Endothelial cell of umbilical vein (primary cell): ENCODE measurements around the gene PGS1. TPM values are rescaled to one million over a fixed set of nuclear protein-coding genes. Genes with fewer than 3 reads are reported as not detected.

Source experiments
- BruUV-seq: library from RNA; stranded (reverse); fragments of 400-500 nt; replicated peaks from 2 replicates; lab custom pipeline; 2021; lab: Mats Ljungman, UMichigan
- CTCF ChIA-PET: fragments of 300-600, 350-600 bp; sonication (Branson Sonifier 250); formaldehyde crosslinking; loops from one replicate; lab custom pipeline; 2021; ENCODE audit warnings: antibody characterized with exemption, inconsistent platforms; lab: Charles Lee
- POLR2A ChIA-PET: fragments of 300-600, 350-600 bp; sonication (Branson Sonifier 250); formaldehyde crosslinking; loops from one replicate; lab custom pipeline; 2021; ENCODE audit warnings: antibody characterized with exemption, inconsistent platforms; lab: Charles Lee
- DNase-seq: peaks from one replicate; pipeline ENCODE4 v3.0.0-alpha.2; 2011; ENCODE audit warnings: low read depth, low spot score
- FAIRE-seq: peaks from 2 replicates; lab custom pipeline; 2011; peaks lifted over from hg19 to GRCh38; lab: Jason Lieb, UNC
- H2AFZ ChIP-seq: 2 replicates; pipeline ENCODE4 v1.6.0; 2012; ENCODE audit warnings: low read depth, low read length, control low read depth, inconsistent platforms
- H3K27ac ChIP-seq: 2 replicates; pipeline ENCODE4 v1.5.1; 2011; ENCODE audit warnings: low read depth, mild to moderate bottlenecking, control low read depth, low read length, moderate library complexity; ENCODE audit not compliant: insufficient read depth
- H3K27me3 ChIP-seq, 2 experiments: 2 replicates each; pipeline versions ENCODE4 v1.6.0 to v1.6.1; 2011; ENCODE audit warnings: low read length in 2 of 2, mixed read lengths in 1 of 2; ENCODE audit not compliant: control insufficient read depth in 2 of 2, insufficient read depth in 2 of 2
- H3K36me3 ChIP-seq, 2 experiments: 2 replicates in 1 of 2; 3 replicates in 1 of 2; pipeline ENCODE4 v1.5.1; 2011; ENCODE audit warnings: low read length in 2 of 2, mild to moderate bottlenecking in 1 of 2, moderate library complexity in 1 of 2; ENCODE audit not compliant: control insufficient read depth in 2 of 2, insufficient read depth in 2 of 2; ENCODE audit errors: extremely low read depth in 1 of 2
- H3K4me1 ChIP-seq: 3 replicates; pipeline ENCODE4 v1.5.1; 2011; ENCODE audit warnings: mild to moderate bottlenecking, low read length; ENCODE audit not compliant: control insufficient read depth, insufficient read depth; ENCODE audit errors: extremely low read depth
- H3K4me2 ChIP-seq: 2 replicates; pipeline ENCODE4 v1.6.1; 2011; ENCODE audit warnings: low read length, control low read depth, mixed read lengths; ENCODE audit not compliant: insufficient read depth
- H3K4me3 ChIP-seq, 3 experiments: fragments of 200-600 bp in 1 of 3; sonication (generic), shearing (Covaris generic) in 1 of 3; replicated peaks in 1 of 3; 2 replicates each; pipeline ENCODE4 v1.5.1; 2011 to 2016; ENCODE audit warnings: control low read depth in 3 of 3, low read length in 3 of 3, mild to moderate bottlenecking in 2 of 3, inconsistent platforms in 1 of 3, low read depth in 1 of 3, moderate library complexity in 1 of 3; ENCODE audit not compliant: insufficient read depth in 1 of 3
- H3K79me2 ChIP-seq: 2 replicates; pipeline ENCODE4 v1.6.0; 2012; ENCODE audit warnings: low read length, inconsistent platforms; ENCODE audit not compliant: control insufficient read depth, insufficient read depth
- H3K9ac ChIP-seq: replicated peaks from 2 replicates; pipeline ENCODE3; 2011; ENCODE audit warnings: low read length, control low read depth; ENCODE audit not compliant: insufficient read depth; ENCODE audit errors: extremely low read depth
- H3K9me1 ChIP-seq: replicated peaks from 3 replicates; pipeline ENCODE4 v1.6.0; 2011; ENCODE audit warnings: mild to moderate bottlenecking, low read length; ENCODE audit not compliant: control insufficient read depth, insufficient read depth; ENCODE audit errors: extremely low read depth
- H3K9me3 ChIP-seq: replicated peaks from 2 replicates; pipeline ENCODE4 v1.5.1; 2012; ENCODE audit warnings: low read length, inconsistent platforms; ENCODE audit not compliant: control insufficient read depth, insufficient read depth
- H4K20me1 ChIP-seq: replicated peaks from 2 replicates; pipeline ENCODE3; 2011; ENCODE audit warnings: mild to moderate bottlenecking, low read length; ENCODE audit not compliant: control insufficient read depth, insufficient read depth; ENCODE audit errors: extremely low read depth
- CTCF ChIP-seq, 2 donors: IDR thresholded peaks; 1 replicate in 1 of 2; 2 replicates in 1 of 2; pipeline ENCODE4 v1.5.1; 2011; ENCODE audit warnings: low read length in 2 of 2, mild to moderate bottlenecking in 2 of 2, moderate library complexity in 2 of 2, control low read depth in 1 of 2, inconsistent platforms in 1 of 2, low read depth in 1 of 2; ENCODE audit not compliant: insufficient read depth in 1 of 2; ENCODE audit errors: extremely low read depth in 1 of 2
- EZH2 ChIP-seq: IDR thresholded peaks from 2 replicates; pipeline ENCODE4 v1.6.1; 2012; ENCODE audit warnings: borderline replicate concordance, low read depth, mild to moderate bottlenecking, moderate library complexity, low read length, inconsistent platforms; ENCODE audit not compliant: severe bottlenecking
- FOS ChIP-seq: IDR thresholded peaks from 2 replicates; pipeline ENCODE4 v1.6.1; 2011; ENCODE audit warnings: mild to moderate bottlenecking, low read length, moderate library complexity, borderline replicate concordance; ENCODE audit not compliant: insufficient read depth
- GATA2 ChIP-seq: IDR thresholded peaks from 2 replicates; pipeline ENCODE4 v1.7.0; 2011; ENCODE audit warnings: low read depth, mild to moderate bottlenecking, moderate library complexity, mixed read lengths, low read length; ENCODE audit not compliant: insufficient read length, insufficient read depth
- JUN ChIP-seq: IDR thresholded peaks from 2 replicates; pipeline ENCODE4 v1.6.1; 2011; ENCODE audit warnings: borderline replicate concordance, low read depth; ENCODE audit not compliant: insufficient read length, insufficient read depth
- MYC ChIP-seq: IDR thresholded peaks from one replicate; pipeline ENCODE4 v1.6.1; 2011; ENCODE audit warnings: mild to moderate bottlenecking, low read depth, low read length
- POLR2AphosphoS5 ChIP-seq: IDR thresholded peaks from 2 replicates; pipeline ENCODE4 v1.6.1; 2012; ENCODE audit warnings: low read depth, mild to moderate bottlenecking, control low read depth, low read length, moderate library complexity; ENCODE audit not compliant: insufficient read depth
- dilution Hi-C: fragments of 300-500 bp; cut with MboI; formaldehyde crosslinking; loops from one replicate; pipeline ENCODE4 v1.15.0; 2019; ENCODE audit warnings: low sequenced_read_pairs; ENCODE audit not compliant: extremely low pct_ligation_motif_present
- intact Hi-C: fragments of 100-400 bp; cut with micrococcal nuclease; formaldehyde crosslinking; loops from one replicate; pipeline ENCODE4 v1.10.0; 2022
- polyA plus RNA-seq, 4 experiments: library from polyadenylated mRNA; depleted of rRNA in 3 of 4; stranded (reverse) in 3 of 4; unstranded in 1 of 4; fragments of >200 nt; gene quantifications; 2 replicates each; pipeline versions ENCODE4 v1.2.1 to v1.2.3, GENCODE V29; 2011 to 2012; ENCODE audit warnings: missing spikeins in 1 of 4
- total RNA-seq: library from RNA; stranded (reverse); gene quantifications from 2 replicates; pipeline ENCODE4 v1.2.3, GENCODE V29; 2021
- TF ChIP-seq, protein P1 (sequence below): IDR thresholded peaks from 2 replicates; pipeline ENCODE4 v1.6.1; 2011; ENCODE audit not compliant: insufficient read depth, insufficient read length

PGS1 gene
- total and polyA plus RNA-seq, 2 donors (not counting 3 experiments of a cell fraction or from before 2014, with no cell fraction given) = 50.8 to 66.0 TPM

DNA sequence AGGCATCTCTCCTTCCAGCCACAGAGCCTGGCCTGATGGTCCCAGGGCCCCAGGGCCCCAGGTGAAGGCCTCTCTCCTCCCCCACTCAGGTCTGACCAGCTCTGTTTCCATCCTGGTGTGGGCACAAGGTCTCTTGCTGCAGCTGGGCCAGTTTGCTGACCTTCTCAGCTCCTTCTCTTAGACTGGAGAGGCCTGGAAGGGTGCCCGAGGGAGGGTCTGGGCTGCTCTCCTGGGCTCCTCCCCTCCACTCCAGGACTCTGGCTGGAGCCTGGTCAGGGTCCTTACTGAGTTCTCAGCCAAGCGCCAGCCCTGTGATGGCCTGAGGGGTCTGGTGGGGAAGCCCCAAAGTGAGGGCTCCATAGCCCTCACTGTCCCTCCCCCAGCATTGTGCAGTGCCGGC lies 31.0 kb upstream of the PGS1 start:
- TF ChIP-seq, protein P1, sequence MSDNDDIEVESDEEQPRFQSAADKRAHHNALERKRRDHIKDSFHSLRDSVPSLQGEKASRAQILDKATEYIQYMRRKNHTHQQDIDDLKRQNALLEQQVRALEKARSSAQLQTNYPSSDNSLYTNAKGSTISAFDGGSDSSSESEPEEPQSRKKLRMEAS = no peak
- TF ChIP-seq EZH2 = no peak
- TF ChIP-seq GATA2 = no peak
- TF ChIP-seq MYC = no peak
- TF ChIP-seq POLR2AphosphoS5 = no peak
- no peak for TF ChIP-seq JUN
- no peak for TF ChIP-seq CTCF (IDR thresholded peaks at IDR 0.05; ENCODE audit: extremely low read depth in 1 of 2, insufficient read depth in 1 of 2, low read depth in 1 of 2, low read length in 2 of 2)
- no peak for TF ChIP-seq FOS
- FAIRE-seq = no peak

More for the DNA sequence above, 31.0 kb upstream of the PGS1 start:
- no peaks in the 10 kb centered on the region for H3K9me1 ChIP-seq
- no peaks in the 10 kb centered on the region for H3K79me2 ChIP-seq
- peaks cover 43% of the 10 kb centered on the region for H3K4me1 ChIP-seq
- H4K20me1 ChIP-seq = no peaks in the 10 kb centered on the region
- BruUV-seq = no TSS peak
- H3K9ac ChIP-seq = no peak overlapping the region
- no peaks in the 10 kb centered on the region for H3K36me3 ChIP-seq
- no peak overlapping the region for H3K27ac ChIP-seq
- ChIA-PET POLR2A (no interaction called here), CTCF (interaction anchor here (1.2 kb wide), 1 partner anchor 43 kb away, joined by 3 read pairs; no protein-coding TSS in a partner anchor)
- H3K4me2 ChIP-seq = no peak overlapping the region
- intact Hi-C loops = no loop called here
- dilution Hi-C loops = no loop called here
- DNase-seq = no peak
- no peak overlapping the region for H3K4me3 ChIP-seq
- no peak overlapping the region for H2AFZ ChIP-seq
- H3K9me3 ChIP-seq = no peaks in the 10 kb centered on the region
- no peaks in the 10 kb centered on the region for H3K27me3 ChIP-seq
